ENCODE measurements around the gene SLC25A24. TPM values are rescaled to one million over a fixed set of nuclear protein-coding genes. Genes with fewer than 3 reads are reported as not detected.
"Not testable (repeated sequence)": the region's sequence is repeated elsewhere in the genome, so short reads cannot be mapped to it uniquely, and the experiment has no call there.

The SLC25A24 gene
- total RNA-seq, 1 donor from 2014 or later = 47.6 TPM

DNA sequence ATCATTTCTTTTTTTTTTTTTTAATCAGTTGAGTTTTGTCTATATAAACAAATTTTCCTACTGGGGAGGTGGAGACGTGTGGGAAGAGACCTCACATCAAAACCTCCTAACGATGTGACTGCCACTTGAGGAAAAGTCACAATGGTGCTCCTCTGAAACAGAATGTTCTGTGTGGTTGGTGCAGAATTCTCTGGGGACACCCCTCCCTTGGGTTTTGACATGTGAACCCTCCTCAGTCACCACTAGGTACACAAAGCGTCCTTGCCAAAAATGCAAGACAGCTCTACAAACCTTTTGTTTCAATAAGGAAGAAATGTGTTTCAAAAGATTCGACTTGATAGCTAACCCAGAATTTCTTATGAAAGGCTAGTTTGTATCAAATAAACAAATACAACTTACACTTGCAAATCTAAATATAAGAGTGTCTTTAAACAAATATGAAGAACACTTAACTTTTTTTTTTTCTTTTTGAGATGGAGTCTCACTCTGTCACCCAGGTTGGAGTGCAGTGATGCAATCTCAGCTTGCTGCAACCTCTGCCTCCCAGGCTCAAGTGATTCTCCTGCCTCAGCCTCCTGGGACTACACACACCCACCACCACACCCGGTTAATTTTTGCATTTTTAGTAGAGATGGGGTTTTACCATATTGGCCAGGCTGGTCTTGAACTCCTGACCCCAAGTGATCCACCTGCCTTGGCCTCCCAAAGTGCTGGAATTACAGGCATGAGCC lies 9.3 kb downstream of the SLC25A24 start:
- Mint-ChIP-seq H3K4me1 (peaks cover 11% of the 10 kb centered on the region), H3K4me3 (no peak overlapping the region), H3K9me3 (peaks cover 23% of the 10 kb centered on the region), H3K27me3 (ENCODE audit: low read depth) (no peaks in the 10 kb centered on the region), H3K36me3 (ENCODE audit: low read depth) (peaks cover 74% of the 10 kb centered on the region), H3K27ac (ENCODE audit: unreplicated experiment) (peak overlapping the region; percentile 27)
- TF ChIP-seq CTCF (conservative IDR thresholded peaks at IDR 0.05) = no peak
- no peak for DNase-seq (ENCODE audit: low read depth, low spot score)

GRCh38 chr1:108190001-108190634 lies 10.0 kb downstream of the SLC25A24 start:
- no peak for DNase-seq (ENCODE audit: low read depth, low spot score)
- H3K4me1 Mint-ChIP-seq = peaks cover 9% of the 10 kb centered on the region
- no peaks in the 10 kb centered on the region for H3K27me3 Mint-ChIP-seq (ENCODE audit: low read depth)
- H3K36me3 Mint-ChIP-seq (ENCODE audit: low read depth) = peaks cover 71% of the 10 kb centered on the region
- TF ChIP-seq CTCF (conservative IDR thresholded peaks at IDR 0.05) = no peak
- no peak overlapping the region for H3K4me3 Mint-ChIP-seq
- H3K9me3 Mint-ChIP-seq = peaks cover 22% of the 10 kb centered on the region
- no peak overlapping the region for H3K27ac Mint-ChIP-seq (ENCODE audit: unreplicated experiment)

GRCh38 chr1:108188801-108189200 lies 11.3 kb downstream of the SLC25A24 start:
- H3K27ac Mint-ChIP-seq (ENCODE audit: unreplicated experiment) = no peak overlapping the region
- TF ChIP-seq CTCF (conservative IDR thresholded peaks at IDR 0.05) = no peak
- H3K36me3 Mint-ChIP-seq (ENCODE audit: low read depth) = peaks cover 70% of the 10 kb centered on the region
- H3K4me3 Mint-ChIP-seq = no peak overlapping the region
- DNase-seq (ENCODE audit: low read depth, low spot score) = no peak
- no peaks in the 10 kb centered on the region for H3K27me3 Mint-ChIP-seq (ENCODE audit: low read depth)
- peaks cover 5% of the 10 kb centered on the region for H3K4me1 Mint-ChIP-seq
- H3K9me3 Mint-ChIP-seq = peaks cover 19% of the 10 kb centered on the region

- Mint-ChIP-seq H3K27ac (ENCODE audit: unreplicated experiment) (no peak overlapping the region), H3K9me3 (peaks cover 9% of the 10 kb centered on the region), H3K27me3 (ENCODE audit: low read depth) (no peaks in the 10 kb centered on the region), H3K4me3 (no peak overlapping the region), H3K4me1 (peaks cover 4% of the 10 kb centered on the region), H3K36me3 (ENCODE audit: low read depth) (peaks cover 62% of the 10 kb centered on the region)
- no peak for TF ChIP-seq CTCF (conservative IDR thresholded peaks at IDR 0.05)
- DNase-seq (ENCODE audit: low read depth, low spot score) = no peak
Observed at GRCh38 chr1:108182959-108183700, 17.0 kb downstream of the SLC25A24 start.

- Mint-ChIP-seq H3K4me1 (peaks cover 4% of the 10 kb centered on the region), H3K4me3 (no peak overlapping the region), H3K9me3 (peaks cover 14% of the 10 kb centered on the region), H3K36me3 (ENCODE audit: low read depth) (peaks cover 76% of the 10 kb centered on the region), H3K27me3 (ENCODE audit: low read depth) (no peaks in the 10 kb centered on the region), H3K27ac (ENCODE audit: unreplicated experiment) (no peak overlapping the region)
- DNase-seq (ENCODE audit: low read depth, low spot score) = no peak
- TF ChIP-seq CTCF (conservative IDR thresholded peaks at IDR 0.05) = no peak
Observed at GRCh38 chr1:108179018-108179417, 21.1 kb downstream of the SLC25A24 start.

- H3K36me3 Mint-ChIP-seq (ENCODE audit: low read depth) = peaks cover 33% of the 10 kb centered on the region
Observed at GRCh38 chr1:108162409-108162808, 37.7 kb downstream of the SLC25A24 start.

GRCh38 chr1:108159951-108160350 lies 40.2 kb downstream of the SLC25A24 start:
- H3K27ac Mint-ChIP-seq (ENCODE audit: unreplicated experiment); H3K27me3 Mint-ChIP-seq (ENCODE audit: low read depth); DNase-seq (ENCODE audit: low read depth, low spot score); H3K9me3 Mint-ChIP-seq; H3K4me1 Mint-ChIP-seq; H3K4me3 Mint-ChIP-seq: not testable (repeated sequence)
- peaks cover 24% of the 10 kb centered on the region for H3K36me3 Mint-ChIP-seq (ENCODE audit: low read depth)

More at GRCh38 chr1:108162409-108162808, 37.7 kb downstream of the SLC25A24 start:
- DNase-seq (ENCODE audit: low read depth, low spot score); H3K9me3 Mint-ChIP-seq; H3K27me3 Mint-ChIP-seq (ENCODE audit: low read depth); H3K4me3 Mint-ChIP-seq; H3K27ac Mint-ChIP-seq (ENCODE audit: unreplicated experiment); H3K4me1 Mint-ChIP-seq: not testable (repeated sequence)

All from neural crest cell (in vitro differentiated cells).